Caco-2 (cell line): ENCODE results near the gene RALBP1. TPM values are rescaled to one million over a fixed set of nuclear protein-coding genes. Genes with fewer than 3 reads are reported as not detected.

Experiments
- BruUV-seq: library from RNA; stranded (reverse); fragments of 400-500 nt; replicated peaks from 2 replicates; lab custom pipeline; 2021; lab: Mats Ljungman, UMichigan
- CTCF ChIA-PET: fragments of 300-600 bp; sonication (Branson Sonifier 250); formaldehyde crosslinking; loops from one replicate; lab custom pipeline; 2022; ENCODE audit warnings: antibody characterized with exemption; lab: Charles Lee
- POLR2A ChIA-PET: fragments of 300-600 bp; sonication (Branson Sonifier 250); formaldehyde crosslinking; loops from one replicate; lab custom pipeline; 2022; ENCODE audit warnings: antibody characterized with exemption; lab: Charles Lee
- DNase-seq, 2 experiments: peaks; one replicate each; pipeline versions ENCODE4 v3.0.0 to v3.0.0-alpha.2; 2020 to 2022
- H3K27me3 ChIP-seq: replicated peaks from 2 replicates; pipeline ENCODE4 v1.6.0; 2011; ENCODE audit warnings: low read length; ENCODE audit not compliant: control insufficient read depth, insufficient read depth
- H3K36me3 ChIP-seq: 2 replicates; pipeline ENCODE4 v1.5.1; 2011; ENCODE audit warnings: low read length; ENCODE audit not compliant: control insufficient read depth, insufficient read depth
- H3K4me1 ChIP-seq: fragments of 250-450 bp; sonication (Bioruptor Pico); 2 replicates; pipeline ENCODE4 v1.5.1; 2020; ENCODE audit warnings: mild to moderate bottlenecking
- H3K4me3 ChIP-seq: 2 replicates; pipeline ENCODE4 v1.5.1; 2011; ENCODE audit warnings: low read depth, mild to moderate bottlenecking, control low read depth, low read length
- H3K9me3 ChIP-seq: fragments of 250-450 bp; sonication (Bioruptor Pico); 2 replicates; pipeline ENCODE4 v1.5.1; 2020; ENCODE audit warnings: mild to moderate bottlenecking, moderate library complexity
- H3K27ac Mint-ChIP-seq: one replicate; pipeline ENCODE4 v1.8.0; 2022; ENCODE audit warnings: mixed read lengths; ENCODE audit not compliant: unreplicated experiment
- H3K27me3 Mint-ChIP-seq: one replicate; pipeline ENCODE4 v1.8.0; 2022; ENCODE audit warnings: mixed read lengths; ENCODE audit not compliant: insufficient read depth, unreplicated experiment
- H3K36me3 Mint-ChIP-seq: one replicate; pipeline ENCODE4 v1.8.0; 2022; ENCODE audit warnings: mild to moderate bottlenecking, mixed read lengths; ENCODE audit not compliant: insufficient read depth, unreplicated experiment
- H3K4me1 Mint-ChIP-seq: one replicate; pipeline ENCODE4 v1.8.0; 2022; ENCODE audit warnings: low read depth, mixed read lengths; ENCODE audit not compliant: unreplicated experiment
- H3K4me3 Mint-ChIP-seq: one replicate; pipeline ENCODE4 v1.8.0; 2022; ENCODE audit warnings: mild to moderate bottlenecking, moderate library complexity, mixed read lengths; ENCODE audit not compliant: unreplicated experiment
- H3K9me3 Mint-ChIP-seq: one replicate; pipeline ENCODE4 v1.8.0; 2022; ENCODE audit warnings: mixed read lengths; ENCODE audit not compliant: unreplicated experiment
- CTCF ChIP-seq, 2 experiments: fragments of 200-600 bp in 1 of 2; IDR thresholded peaks; 1 replicate in 1 of 2; 2 replicates in 1 of 2; pipeline versions ENCODE4 v1.5.1 to v1.8.0; 2011 to 2022; ENCODE audit warnings: antibody characterized with exemption in 1 of 2, control low read depth in 1 of 2, inconsistent platforms in 1 of 2, low read depth in 1 of 2, low read length in 1 of 2, mild to moderate bottlenecking in 1 of 2, moderate library complexity in 1 of 2; ENCODE audit not compliant: insufficient read depth in 1 of 2, severe bottlenecking in 1 of 2, unreplicated experiment in 1 of 2
- intact Hi-C: fragments of 100-400 bp; cut with micrococcal nuclease; formaldehyde crosslinking; loops from one replicate; pipeline ENCODE4 v1.10.0; 2022; ENCODE audit not compliant: unreplicated experiment
- total RNA-seq: library from RNA; stranded (reverse); gene quantifications from 2 replicates; pipeline ENCODE4 v1.2.3, GENCODE V29; 2022

The RALBP1 gene
- total RNA-seq, 1 experiment from 2014 or later: 66.3 TPM

- Histone ChIP-seq H3K4me3 (no peak overlapping the region), H3K36me3 (no peaks in the 10 kb centered on the region), H3K4me1 (peaks cover 28% of the 10 kb centered on the region), H3K9me3 (no peaks in the 10 kb centered on the region), H3K27me3 (no peaks in the 10 kb centered on the region)
- Mint-ChIP-seq H3K27ac (peak overlapping the region; percentile 76), H3K4me3 (no peak overlapping the region), H3K4me1 (peaks cover 9% of the 10 kb centered on the region), H3K36me3 (peaks cover 19% of the 10 kb centered on the region), H3K9me3 (no peaks in the 10 kb centered on the region), H3K27me3 (no peaks in the 10 kb centered on the region)
- CTCF ChIA-PET: interaction anchor here (0.5 to 1.0 kb wide), 3 partner anchors 39 to 121 kb away, joined by 4 read pairs; partner anchors contain the start of gene RALBP1
- POLR2A ChIA-PET: interaction anchor here (0.6 to 1.2 kb wide), 3 partner anchors 39 to 232 kb away, joined by 3 to 4 read pairs (median 3); partner anchors contain the start of gene TWSG1
- intact Hi-C loops: loop anchor here (1.0 to 10.0 kb wide), 7 partner anchors 11 to 379 kb away; partner anchors contain the start of genes ANKRD12 and TWSG1
- no TSS peak for BruUV-seq
- DNase-seq: peak; percentile 55 to 66
- TF ChIP-seq CTCF (IDR thresholded peaks at IDR 0.05; ENCODE audit: insufficient read depth in 1 of 2, low read depth in 1 of 2, low read length in 1 of 2, severe bottlenecking in 1 of 2, unreplicated experiment in 1 of 2): no peak
These were observed 38.7 kb downstream of the RALBP1 start for GRCh38 chr18:9513971-9514512.

GRCh38 chr18:9516437-9517064, 41.2 kb downstream of the RALBP1 start:
- Mint-ChIP-seq H3K9me3 (no peaks in the 10 kb centered on the region), H3K4me1 (peaks cover 15% of the 10 kb centered on the region), H3K4me3 (no peak overlapping the region), H3K27ac (no peak overlapping the region), H3K27me3 (no peaks in the 10 kb centered on the region), H3K36me3 (peaks cover 18% of the 10 kb centered on the region)
- H3K36me3 ChIP-seq: no peaks in the 10 kb centered on the region
- H3K4me1 ChIP-seq: peaks cover 31% of the 10 kb centered on the region
- peak in 1 of 2 experiments; percentile 32 for DNase-seq
- no peaks in the 10 kb centered on the region for H3K9me3 ChIP-seq
- H3K4me3 ChIP-seq: no peak overlapping the region
- TF ChIP-seq CTCF (IDR thresholded peaks at IDR 0.05; ENCODE audit: insufficient read depth in 1 of 2, low read depth in 1 of 2, low read length in 1 of 2, severe bottlenecking in 1 of 2, unreplicated experiment in 1 of 2): peak; percentile 82 to 85
- BruUV-seq: no TSS peak
- CTCF ChIA-PET: interaction anchor here (0.5 to 1.0 kb wide), 4 partner anchors 21 to 407 kb away, joined by 3 read pairs; no protein-coding TSS in a partner anchor
- POLR2A ChIA-PET: no interaction called here
- intact Hi-C loops: loop anchor here (2.0 to 10.0 kb wide), 4 partner anchors 152 to 444 kb away; partner anchors contain the start of gene ANKRD12
- no peaks in the 10 kb centered on the region for H3K27me3 ChIP-seq

- intact Hi-C loops: loop anchor here (2.0 to 10.0 kb wide), 4 partner anchors 153 to 445 kb away; partner anchors contain the start of gene ANKRD12
- Histone ChIP-seq H3K9me3 (no peaks in the 10 kb centered on the region), H3K27me3 (no peaks in the 10 kb centered on the region), H3K4me1 (peaks cover 35% of the 10 kb centered on the region), H3K4me3 (no peak overlapping the region), H3K36me3 (no peaks in the 10 kb centered on the region)
- no peaks in the 10 kb centered on the region for H3K27me3 Mint-ChIP-seq
- peaks cover 15% of the 10 kb centered on the region for H3K4me1 Mint-ChIP-seq
- POLR2A ChIA-PET: no interaction called here
- no peak overlapping the region for H3K27ac Mint-ChIP-seq
- H3K36me3 Mint-ChIP-seq: peaks cover 30% of the 10 kb centered on the region
- DNase-seq: no peak
- CTCF ChIA-PET: interaction anchor here (0.7 to 1.2 kb wide), 2 partner anchors 444 to 1269 kb away, joined by 4 to 5 read pairs; no protein-coding TSS in a partner anchor
- H3K4me3 Mint-ChIP-seq: no peak overlapping the region
- BruUV-seq: no TSS peak
- H3K9me3 Mint-ChIP-seq: no peaks in the 10 kb centered on the region
- no peak for TF ChIP-seq CTCF (IDR thresholded peaks at IDR 0.05; ENCODE audit: insufficient read depth in 1 of 2, low read depth in 1 of 2, low read length in 1 of 2, severe bottlenecking in 1 of 2, unreplicated experiment in 1 of 2)
These were observed 42.6 kb downstream of the RALBP1 start for GRCh38 chr18:9517869-9518268.
